Glutamatergic neuron (in vitro differentiated cells): ENCODE results near the gene KRT6C. TPM values are rescaled to one million over a fixed set of nuclear protein-coding genes. Genes with fewer than 3 reads are reported as not detected.

ENCODE experiments used
- DNase-seq: peaks from one replicate; pipeline ENCODE4 v3.0.0; 2022
- H3K27ac Mint-ChIP-seq: one replicate; pipeline ENCODE4 v1.8.0; 2020; ENCODE audit warnings: mild to moderate bottlenecking, mixed read lengths, inconsistent platforms; ENCODE audit not compliant: unreplicated experiment
- H3K27me3 Mint-ChIP-seq: one replicate; pipeline ENCODE4 v1.8.0; 2020; ENCODE audit warnings: mild to moderate bottlenecking, moderate library complexity, mixed read lengths, inconsistent platforms; ENCODE audit not compliant: unreplicated experiment
- H3K36me3 Mint-ChIP-seq: one replicate; pipeline ENCODE4 v1.8.0; 2020; ENCODE audit warnings: mild to moderate bottlenecking, mixed read lengths, inconsistent platforms; ENCODE audit not compliant: unreplicated experiment
- H3K4me1 Mint-ChIP-seq: one replicate; pipeline ENCODE4 v1.8.0; 2020; ENCODE audit warnings: mild to moderate bottlenecking, low read depth, mixed read lengths, inconsistent platforms; ENCODE audit not compliant: unreplicated experiment
- H3K4me3 Mint-ChIP-seq: one replicate; pipeline ENCODE4 v1.8.0; 2020; ENCODE audit warnings: mild to moderate bottlenecking, mixed read lengths, inconsistent platforms; ENCODE audit not compliant: unreplicated experiment
- H3K9me3 Mint-ChIP-seq: one replicate; pipeline ENCODE4 v1.8.0; 2020; ENCODE audit warnings: mild to moderate bottlenecking, moderate library complexity, mixed read lengths, inconsistent platforms; ENCODE audit not compliant: unreplicated experiment
- CTCF ChIP-seq: fragments of 200-600 bp; sonication (generic); IDR thresholded peaks from one replicate; pipeline ENCODE4 v1.5.0; 2021; ENCODE audit not compliant: partially characterized antibody, unreplicated experiment
- total RNA-seq: library from RNA; stranded (reverse); fragmentation: NEBNext Ultra II Directional; extraction: Animal tissue kit (Norgen Biotek cat#: 25700); gene quantifications from one replicate; pipeline ENCODE4 v1.2.1, GENCODE V29; 2021; ENCODE audit not compliant: unreplicated experiment

KRT6C gene
- total RNA-seq, 1 donor from 2014 or later: not detected

- DNase-seq: no peak
- no peak for TF ChIP-seq CTCF
- peaks cover 8% of the 10 kb centered on the region for H3K4me1 Mint-ChIP-seq
- H3K9me3 Mint-ChIP-seq: peaks cover 4% of the 10 kb centered on the region
- H3K27ac Mint-ChIP-seq: no peak overlapping the region
- no peak overlapping the region for H3K4me3 Mint-ChIP-seq
- no peaks in the 10 kb centered on the region for H3K36me3 Mint-ChIP-seq
- no peaks in the 10 kb centered on the region for H3K27me3 Mint-ChIP-seq
These were observed 35.0 kb downstream of the KRT6C start for GRCh38 chr12:52438305-52439301.

- peaks cover 6% of the 10 kb centered on the region for H3K27me3 Mint-ChIP-seq
- H3K27ac Mint-ChIP-seq: no peak overlapping the region
- H3K9me3 Mint-ChIP-seq: peaks cover 7% of the 10 kb centered on the region
- H3K4me3 Mint-ChIP-seq: no peak overlapping the region
- DNase-seq: no peak
- H3K36me3 Mint-ChIP-seq: no peaks in the 10 kb centered on the region
- H3K4me1 Mint-ChIP-seq: peaks cover 8% of the 10 kb centered on the region
- TF ChIP-seq CTCF: no peak
These were observed 36.1 kb downstream of the KRT6C start for GRCh38 chr12:52437508-52437907.

GRCh38 chr12:52436828-52437474, 36.7 kb downstream of the KRT6C start:
- H3K27ac Mint-ChIP-seq: no peak overlapping the region
- H3K4me1 Mint-ChIP-seq: peaks cover 7% of the 10 kb centered on the region
- no peaks in the 10 kb centered on the region for H3K36me3 Mint-ChIP-seq
- DNase-seq: no peak
- H3K9me3 Mint-ChIP-seq: peaks cover 7% of the 10 kb centered on the region
- no peak for TF ChIP-seq CTCF
- H3K27me3 Mint-ChIP-seq: peaks cover 7% of the 10 kb centered on the region
- H3K4me3 Mint-ChIP-seq: no peak overlapping the region

- peaks cover 7% of the 10 kb centered on the region for H3K4me1 Mint-ChIP-seq
- TF ChIP-seq CTCF: no peak
- no peak overlapping the region for H3K27ac Mint-ChIP-seq
- H3K4me3 Mint-ChIP-seq: no peak overlapping the region
- DNase-seq: no peak
- peaks cover 7% of the 10 kb centered on the region for H3K27me3 Mint-ChIP-seq
- peaks cover 7% of the 10 kb centered on the region for H3K9me3 Mint-ChIP-seq
- H3K36me3 Mint-ChIP-seq: no peaks in the 10 kb centered on the region
These were observed 37.4 kb downstream of the KRT6C start for GRCh38 chr12:52436000-52436827.
